ENCODE results near the gene ZNF789. TPM values are rescaled to one million over a fixed set of nuclear protein-coding genes. Genes with fewer than 3 reads are reported as not detected.
A peak's percentile ranks its signal among the peaks of the same experiment; 100 is the strongest.

ZNF789 gene
- total and polyA plus RNA-seq, 2 of the 13 experiments (the other 11 are each of a cell fraction or from before 2014, with no cell fraction given), result 19.8 to 25.1 TPM

GRCh38 chr7:99504603-99505323, 32.1 kb downstream of the ZNF789 start, which contains the start of gene ZKSCAN5 (continued):
- peak; percentile 72; the same call in 1 of the 2 replicates for TF ChIP-seq THAP9 (CRISPR knock-in tag; IDR thresholded peaks at IDR 0.05; ENCODE audit: borderline replicate concordance)
- peak; percentile 51; the same call in 1 of the 2 replicates for TF ChIP-seq GMEB1 (CRISPR knock-in tag; IDR thresholded peaks at IDR 0.05; ENCODE audit: borderline replicate concordance)
- peak; percentile 90 for TF ChIP-seq KDM5A (IDR thresholded peaks at IDR 0.05; ENCODE audit: borderline replicate concordance, low read length)
- no peak for TF ChIP-seq ZSCAN20 (CRISPR knock-in tag; IDR thresholded peaks at IDR 0.05; ENCODE audit: borderline replicate concordance)
- peak; percentile 60 for TF ChIP-seq ZHX1 (CRISPR knock-in tag; IDR thresholded peaks at IDR 0.05; ENCODE audit: low read depth)
- TF ChIP-seq ZNF441 (CRISPR knock-in tag; IDR thresholded peaks at IDR 0.05; ENCODE audit: borderline replicate concordance), result no peak
- TF ChIP-seq TFAP4 (IDR thresholded peaks at IDR 0.05; ENCODE audit: borderline replicate concordance, low read depth), result peak; percentile 78; the same call in 1 of the 2 replicates
- no peak for TF ChIP-seq NR2F2 (IDR thresholded peaks at IDR 0.05; ENCODE audit: borderline replicate concordance, low read depth)
- TF ChIP-seq LCORL (IDR thresholded peaks at IDR 0.05), result no peak
- 0 out of 2 replicates have a peak, but pooled peaks have one; percentile 31 for TF ChIP-seq LCORL (CRISPR knock-in tag; IDR thresholded peaks at IDR 0.05)
- TF ChIP-seq STAT5B (CRISPR knock-in tag; IDR thresholded peaks at IDR 0.05), result no peak
- TF ChIP-seq ZNF343 (CRISPR knock-in tag; IDR thresholded peaks at IDR 0.05), result no peak
- TF ChIP-seq ZBTB43 (CRISPR knock-in tag; conservative IDR thresholded peaks at IDR 0.05), result no peak
- no peak for TF ChIP-seq GRHL1 (CRISPR knock-in tag; conservative IDR thresholded peaks at IDR 0.05)
- no peak for TF ChIP-seq HNRNPL (IDR thresholded peaks at IDR 0.05; ENCODE audit: low read depth, low read length)
- TF ChIP-seq ZNF674 (CRISPR knock-in tag; IDR thresholded peaks at IDR 0.05; ENCODE audit: low read depth), result no peak
- no peak for TF ChIP-seq MBD4 (IDR thresholded peaks at IDR 0.05; ENCODE audit: borderline replicate concordance, low read length)

All from HepG2 (cell line).